ENCODE data around the gene CTNNA2.

- TF ChIP-seq POLR2A (IDR thresholded peaks at IDR 0.05) (no peak), CTCF (IDR thresholded peaks at IDR 0.05) (no peak)
Measured at GRCh38 chr2:80068038-80068731, 555.3 kb downstream of the CTNNA2 start.

Data from uterus (tissue), 2 donors.